ENCODE data around the gene ASTL.

Gene ASTL

DNA sequence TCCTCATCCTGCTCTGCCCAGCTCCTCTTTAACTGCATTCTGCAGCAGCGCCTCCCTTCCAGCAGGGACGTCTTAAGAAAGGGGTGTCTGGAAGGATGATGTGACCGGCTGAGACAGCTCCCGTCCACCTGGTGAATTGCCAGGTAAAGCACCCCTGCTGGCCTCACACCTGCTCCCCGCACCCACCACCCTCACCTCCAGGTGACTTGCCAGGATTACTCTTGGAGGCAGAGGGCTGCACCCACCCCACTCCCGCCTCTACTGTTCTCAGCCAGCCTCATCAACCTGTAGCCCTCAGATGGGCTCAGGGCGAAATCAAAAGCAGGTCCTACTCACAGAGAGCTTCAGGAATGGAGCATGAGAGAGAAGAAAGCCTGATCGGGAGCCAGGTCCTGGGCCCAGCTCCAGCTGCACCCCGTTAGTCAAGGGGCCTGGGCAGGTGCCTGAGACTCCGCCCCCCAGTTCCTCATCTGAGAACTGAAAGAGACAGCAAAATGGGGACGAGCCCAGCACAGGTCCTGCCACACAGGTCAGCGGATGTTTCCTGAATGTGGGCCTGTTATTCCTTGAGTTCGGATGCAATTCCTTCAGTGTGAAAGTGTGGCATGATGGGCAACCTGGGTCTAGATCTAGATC, 27.6 kb downstream of the ASTL start:
- no peak for DNase-seq (ENCODE audit: low spot score)
- TF ChIP-seq, protein P1, sequence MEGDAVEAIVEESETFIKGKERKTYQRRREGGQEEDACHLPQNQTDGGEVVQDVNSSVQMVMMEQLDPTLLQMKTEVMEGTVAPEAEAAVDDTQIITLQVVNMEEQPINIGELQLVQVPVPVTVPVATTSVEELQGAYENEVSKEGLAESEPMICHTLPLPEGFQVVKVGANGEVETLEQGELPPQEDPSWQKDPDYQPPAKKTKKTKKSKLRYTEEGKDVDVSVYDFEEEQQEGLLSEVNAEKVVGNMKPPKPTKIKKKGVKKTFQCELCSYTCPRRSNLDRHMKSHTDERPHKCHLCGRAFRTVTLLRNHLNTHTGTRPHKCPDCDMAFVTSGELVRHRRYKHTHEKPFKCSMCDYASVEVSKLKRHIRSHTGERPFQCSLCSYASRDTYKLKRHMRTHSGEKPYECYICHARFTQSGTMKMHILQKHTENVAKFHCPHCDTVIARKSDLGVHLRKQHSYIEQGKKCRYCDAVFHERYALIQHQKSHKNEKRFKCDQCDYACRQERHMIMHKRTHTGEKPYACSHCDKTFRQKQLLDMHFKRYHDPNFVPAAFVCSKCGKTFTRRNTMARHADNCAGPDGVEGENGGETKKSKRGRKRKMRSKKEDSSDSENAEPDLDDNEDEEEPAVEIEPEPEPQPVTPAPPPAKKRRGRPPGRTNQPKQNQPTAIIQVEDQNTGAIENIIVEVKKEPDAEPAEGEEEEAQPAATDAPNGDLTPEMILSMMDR (IDR thresholded peaks at IDR 0.05; ENCODE audit: borderline replicate concordance, control extremely low read depth, extremely low read depth, insufficient read depth, missing control alignments): no peak
- in situ Hi-C loops (cut with MboI; ENCODE audit: low sequenced_read_pairs, unreplicated experiment): loop anchor here (25.0 kb wide), 1 partner anchor 98 kb away; no protein-coding TSS in a partner anchor

GRCh38 chr2:96109931-96110511, 28.3 kb downstream of the ASTL start:
- TF ChIP-seq, protein P1 (IDR thresholded peaks at IDR 0.05; ENCODE audit: borderline replicate concordance, control extremely low read depth, extremely low read depth, insufficient read depth, missing control alignments): no peak

GRCh38 chr2:96109361-96109680, 29.0 kb downstream of the ASTL start:
- in situ Hi-C loops (cut with MboI; ENCODE audit: low sequenced_read_pairs, unreplicated experiment): loop anchor here (25.0 kb wide), 1 partner anchor 97 kb away; no protein-coding TSS in a partner anchor
- no peak for DNase-seq (ENCODE audit: low spot score)

More at GRCh38 chr2:96109931-96110511, 28.3 kb downstream of the ASTL start:
- in situ Hi-C loops (cut with MboI; ENCODE audit: low sequenced_read_pairs, unreplicated experiment): loop anchor here (25.0 kb wide), 1 partner anchor 98 kb away; no protein-coding TSS in a partner anchor
- DNase-seq (ENCODE audit: low spot score): no peak

GRCh38 chr2:96108541-96109360, 29.6 kb downstream of the ASTL start:
- in situ Hi-C loops (cut with MboI; ENCODE audit: low sequenced_read_pairs, unreplicated experiment): loop anchor here (25.0 kb wide), 1 partner anchor 96 kb away; no protein-coding TSS in a partner anchor
- DNase-seq (ENCODE audit: low spot score): no peak

More at GRCh38 chr2:96109361-96109680, 29.0 kb downstream of the ASTL start:
- TF ChIP-seq, protein P1 (IDR thresholded peaks at IDR 0.05; ENCODE audit: borderline replicate concordance, control extremely low read depth, extremely low read depth, insufficient read depth, missing control alignments): no peak

GRCh38 chr2:96108151-96108540, 30.2 kb downstream of the ASTL start:
- no peak for DNase-seq (ENCODE audit: low spot score)
- in situ Hi-C loops (cut with MboI; ENCODE audit: low sequenced_read_pairs, unreplicated experiment): loop anchor here (25.0 kb wide), 1 partner anchor 96 kb away; no protein-coding TSS in a partner anchor
- TF ChIP-seq, protein P1 (IDR thresholded peaks at IDR 0.05; ENCODE audit: borderline replicate concordance, control extremely low read depth, extremely low read depth, insufficient read depth, missing control alignments): no peak

More at GRCh38 chr2:96108541-96109360, 29.6 kb downstream of the ASTL start:
- TF ChIP-seq, protein P1 (IDR thresholded peaks at IDR 0.05; ENCODE audit: borderline replicate concordance, control extremely low read depth, extremely low read depth, insufficient read depth, missing control alignments): no peak

DNA sequence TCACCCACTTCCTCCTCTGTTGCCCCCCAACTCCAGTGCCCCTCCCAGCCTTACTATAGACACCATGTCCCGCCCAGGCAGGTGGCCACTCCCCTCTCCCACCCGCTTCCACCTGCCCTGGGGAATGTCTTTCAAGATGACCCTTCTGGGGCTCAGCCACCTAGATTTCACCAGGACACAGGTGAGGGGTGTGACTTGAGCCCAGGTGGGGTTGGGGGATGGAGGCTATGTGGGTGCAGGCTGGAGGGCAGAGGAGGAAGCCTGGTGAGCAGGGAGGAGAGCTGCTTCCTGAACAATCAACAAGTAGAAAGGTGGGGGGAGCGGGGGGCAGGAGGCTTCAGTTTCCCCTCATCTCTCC, 30.6 kb downstream of the ASTL start:
- in situ Hi-C loops (cut with MboI; ENCODE audit: low sequenced_read_pairs, unreplicated experiment): loop anchor here (25.0 kb wide), 1 partner anchor 95 kb away; no protein-coding TSS in a partner anchor
- TF ChIP-seq, protein P1 (IDR thresholded peaks at IDR 0.05; ENCODE audit: borderline replicate concordance, control extremely low read depth, extremely low read depth, insufficient read depth, missing control alignments): no peak
- DNase-seq (ENCODE audit: low spot score): no peak
